Endothelial cell of umbilical vein (primary cell): Measurements from ENCODE around the gene FOXL3. TPM values are rescaled to one million over a fixed set of nuclear protein-coding genes. Genes with fewer than 3 reads are reported as not detected.

Experiments used
- BruUV-seq: library from RNA; stranded (reverse); fragments of 400-500 nt; replicated peaks from 2 replicates; lab custom pipeline; 2021; lab: Mats Ljungman, UMichigan
- CTCF ChIA-PET: fragments of 300-600, 350-600 bp; sonication (Branson Sonifier 250); formaldehyde crosslinking; loops from one replicate; lab custom pipeline; 2021; ENCODE audit warnings: antibody characterized with exemption, inconsistent platforms; lab: Charles Lee
- POLR2A ChIA-PET: fragments of 300-600, 350-600 bp; sonication (Branson Sonifier 250); formaldehyde crosslinking; loops from one replicate; lab custom pipeline; 2021; ENCODE audit warnings: antibody characterized with exemption, inconsistent platforms; lab: Charles Lee
- DNase-seq: peaks from one replicate; pipeline ENCODE4 v3.0.0-alpha.2; 2011; ENCODE audit warnings: low read depth, low spot score
- FAIRE-seq: peaks from 2 replicates; lab custom pipeline; 2011; peaks lifted over from hg19 to GRCh38; lab: Jason Lieb, UNC
- H2AFZ ChIP-seq: 2 replicates; pipeline ENCODE4 v1.6.0; 2012; ENCODE audit warnings: low read depth, low read length, control low read depth, inconsistent platforms
- H3K27ac ChIP-seq: 2 replicates; pipeline ENCODE4 v1.5.1; 2011; ENCODE audit warnings: low read depth, mild to moderate bottlenecking, control low read depth, low read length, moderate library complexity; ENCODE audit not compliant: insufficient read depth
- H3K27me3 ChIP-seq, 2 experiments: 2 replicates each; pipeline versions ENCODE4 v1.6.0 to v1.6.1; 2011; ENCODE audit warnings: low read length in 2 of 2, mixed read lengths in 1 of 2; ENCODE audit not compliant: control insufficient read depth in 2 of 2, insufficient read depth in 2 of 2
- H3K36me3 ChIP-seq, 2 experiments: 2 replicates in 1 of 2; 3 replicates in 1 of 2; pipeline ENCODE4 v1.5.1; 2011; ENCODE audit warnings: low read length in 2 of 2, mild to moderate bottlenecking in 1 of 2, moderate library complexity in 1 of 2; ENCODE audit not compliant: control insufficient read depth in 2 of 2, insufficient read depth in 2 of 2; ENCODE audit errors: extremely low read depth in 1 of 2
- H3K4me1 ChIP-seq: 3 replicates; pipeline ENCODE4 v1.5.1; 2011; ENCODE audit warnings: mild to moderate bottlenecking, low read length; ENCODE audit not compliant: control insufficient read depth, insufficient read depth; ENCODE audit errors: extremely low read depth
- H3K4me2 ChIP-seq: 2 replicates; pipeline ENCODE4 v1.6.1; 2011; ENCODE audit warnings: low read length, control low read depth, mixed read lengths; ENCODE audit not compliant: insufficient read depth
- H3K4me3 ChIP-seq, 3 experiments: fragments of 200-600 bp in 1 of 3; sonication (generic), shearing (Covaris generic) in 1 of 3; replicated peaks in 1 of 3; 2 replicates each; pipeline ENCODE4 v1.5.1; 2011 to 2016; ENCODE audit warnings: control low read depth in 3 of 3, low read length in 3 of 3, mild to moderate bottlenecking in 2 of 3, inconsistent platforms in 1 of 3, low read depth in 1 of 3, moderate library complexity in 1 of 3; ENCODE audit not compliant: insufficient read depth in 1 of 3
- H3K79me2 ChIP-seq: 2 replicates; pipeline ENCODE4 v1.6.0; 2012; ENCODE audit warnings: low read length, inconsistent platforms; ENCODE audit not compliant: control insufficient read depth, insufficient read depth
- H3K9ac ChIP-seq: replicated peaks from 2 replicates; pipeline ENCODE3; 2011; ENCODE audit warnings: low read length, control low read depth; ENCODE audit not compliant: insufficient read depth; ENCODE audit errors: extremely low read depth
- H3K9me1 ChIP-seq: replicated peaks from 3 replicates; pipeline ENCODE4 v1.6.0; 2011; ENCODE audit warnings: mild to moderate bottlenecking, low read length; ENCODE audit not compliant: control insufficient read depth, insufficient read depth; ENCODE audit errors: extremely low read depth
- H3K9me3 ChIP-seq: replicated peaks from 2 replicates; pipeline ENCODE4 v1.5.1; 2012; ENCODE audit warnings: low read length, inconsistent platforms; ENCODE audit not compliant: control insufficient read depth, insufficient read depth
- H4K20me1 ChIP-seq: replicated peaks from 2 replicates; pipeline ENCODE3; 2011; ENCODE audit warnings: mild to moderate bottlenecking, low read length; ENCODE audit not compliant: control insufficient read depth, insufficient read depth; ENCODE audit errors: extremely low read depth
- EZH2 ChIP-seq: IDR thresholded peaks from 2 replicates; pipeline ENCODE4 v1.6.1; 2012; ENCODE audit warnings: borderline replicate concordance, low read depth, mild to moderate bottlenecking, moderate library complexity, low read length, inconsistent platforms; ENCODE audit not compliant: severe bottlenecking
- FOS ChIP-seq: IDR thresholded peaks from 2 replicates; pipeline ENCODE4 v1.6.1; 2011; ENCODE audit warnings: mild to moderate bottlenecking, low read length, moderate library complexity, borderline replicate concordance; ENCODE audit not compliant: insufficient read depth
- GATA2 ChIP-seq: IDR thresholded peaks from 2 replicates; pipeline ENCODE4 v1.7.0; 2011; ENCODE audit warnings: low read depth, mild to moderate bottlenecking, moderate library complexity, mixed read lengths, low read length; ENCODE audit not compliant: insufficient read length, insufficient read depth
- JUN ChIP-seq: IDR thresholded peaks from 2 replicates; pipeline ENCODE4 v1.6.1; 2011; ENCODE audit warnings: borderline replicate concordance, low read depth; ENCODE audit not compliant: insufficient read length, insufficient read depth
- MYC ChIP-seq: IDR thresholded peaks from one replicate; pipeline ENCODE4 v1.6.1; 2011; ENCODE audit warnings: mild to moderate bottlenecking, low read depth, low read length
- POLR2A ChIP-seq: IDR thresholded peaks from 2 replicates; pipeline ENCODE4 v1.6.1; 2012; ENCODE audit warnings: low read depth, mild to moderate bottlenecking, control low read depth, low read length
- POLR2AphosphoS5 ChIP-seq: IDR thresholded peaks from 2 replicates; pipeline ENCODE4 v1.6.1; 2012; ENCODE audit warnings: low read depth, mild to moderate bottlenecking, control low read depth, low read length, moderate library complexity; ENCODE audit not compliant: insufficient read depth
- dilution Hi-C: fragments of 300-500 bp; cut with MboI; formaldehyde crosslinking; loops from one replicate; pipeline ENCODE4 v1.15.0; 2019; ENCODE audit warnings: low sequenced_read_pairs; ENCODE audit not compliant: extremely low pct_ligation_motif_present
- intact Hi-C: fragments of 100-400 bp; cut with micrococcal nuclease; formaldehyde crosslinking; loops from one replicate; pipeline ENCODE4 v1.10.0; 2022
- polyA plus RNA-seq, 4 experiments: library from polyadenylated mRNA; depleted of rRNA in 3 of 4; stranded (reverse) in 3 of 4; unstranded in 1 of 4; fragments of >200 nt; gene quantifications; 2 replicates each; pipeline versions ENCODE4 v1.2.1 to v1.2.3, GENCODE V29; 2011 to 2012; ENCODE audit warnings: missing spikeins in 1 of 4
- total RNA-seq: library from RNA; stranded (reverse); gene quantifications from 2 replicates; pipeline ENCODE4 v1.2.3, GENCODE V29; 2021
- TF ChIP-seq, protein P1 (sequence below): IDR thresholded peaks from 2 replicates; pipeline ENCODE4 v1.6.1; 2011; ENCODE audit not compliant: insufficient read depth, insufficient read length
- TF ChIP-seq, protein P2 (sequence below), 2 donors: IDR thresholded peaks; 1 replicate in 1 of 2; 2 replicates in 1 of 2; pipeline ENCODE4 v1.5.1; 2011; ENCODE audit warnings: low read length in 2 of 2, mild to moderate bottlenecking in 2 of 2, moderate library complexity in 2 of 2, control low read depth in 1 of 2, inconsistent platforms in 1 of 2, low read depth in 1 of 2; ENCODE audit not compliant: insufficient read depth in 1 of 2; ENCODE audit errors: extremely low read depth in 1 of 2

The FOXL3 gene
- total and polyA plus RNA-seq, 2 donors (not counting 3 experiments of a cell fraction or from before 2014, with no cell fraction given): not detected

DNA sequence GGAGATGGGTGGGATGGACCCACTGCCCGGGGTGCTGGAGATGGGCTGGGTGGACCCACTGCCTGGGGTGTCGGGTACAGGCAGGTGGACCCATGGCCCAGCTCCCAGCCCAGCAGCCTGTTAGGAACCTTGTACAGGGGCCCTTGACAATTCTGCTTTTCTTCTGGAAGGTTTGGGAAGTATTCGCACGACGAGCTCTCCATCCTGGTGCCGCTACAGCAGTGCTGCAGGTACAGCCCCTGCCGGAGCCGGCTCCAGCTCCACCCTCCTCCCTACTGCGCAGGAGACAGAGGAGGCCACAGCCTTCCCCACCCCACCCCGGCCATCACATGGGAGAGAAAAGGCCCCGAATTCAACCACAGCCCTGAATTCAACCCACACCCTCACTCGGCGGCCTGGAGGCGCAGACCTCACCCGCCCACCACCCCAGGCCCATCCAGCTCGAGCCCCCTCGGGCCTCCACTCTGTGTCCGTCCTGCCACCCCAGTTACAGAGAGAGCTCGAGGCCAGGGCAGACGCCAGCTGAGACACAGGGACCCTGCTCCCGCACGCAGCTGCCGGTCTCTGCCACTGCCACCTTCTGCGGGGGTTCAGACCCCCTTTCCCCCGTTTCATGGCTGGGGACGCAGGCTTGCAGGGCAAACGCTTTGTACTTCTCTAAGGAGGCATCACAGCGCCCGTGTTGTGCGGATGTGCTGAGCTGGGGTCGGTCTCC lies 31.3 kb upstream of the FOXL3 start:
- ChIA-PET POLR2A (no interaction called here), CTCF (no interaction called here)
- Histone ChIP-seq H3K4me1 (no peaks in the 10 kb centered on the region), H3K79me2 (no peaks in the 10 kb centered on the region), H3K9me3 (no peaks in the 10 kb centered on the region), H4K20me1 (no peaks in the 10 kb centered on the region), H2AFZ (no peak overlapping the region), H3K4me3 (no peak overlapping the region), H3K4me2 (no peak overlapping the region), H3K36me3 (peaks cover 0 to 8% of the 10 kb centered on the region in 2 experiments), H3K27ac (no peak overlapping the region), H3K9me1 (no peaks in the 10 kb centered on the region), H3K9ac (no peak overlapping the region), H3K27me3 (no peaks in the 10 kb centered on the region)
- dilution Hi-C loops (no loop called here), intact Hi-C loops (no loop called here)
- no TSS peak for BruUV-seq
- FAIRE-seq (no peak), DNase-seq (no peak)
- no peak for TF ChIP-seq EZH2
- no peak for TF ChIP-seq GATA2
- TF ChIP-seq POLR2AphosphoS5: no peak
- no peak for TF ChIP-seq JUN
- TF ChIP-seq, protein P1, sequence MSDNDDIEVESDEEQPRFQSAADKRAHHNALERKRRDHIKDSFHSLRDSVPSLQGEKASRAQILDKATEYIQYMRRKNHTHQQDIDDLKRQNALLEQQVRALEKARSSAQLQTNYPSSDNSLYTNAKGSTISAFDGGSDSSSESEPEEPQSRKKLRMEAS: no peak
- TF ChIP-seq FOS: no peak
- TF ChIP-seq, protein P2, sequence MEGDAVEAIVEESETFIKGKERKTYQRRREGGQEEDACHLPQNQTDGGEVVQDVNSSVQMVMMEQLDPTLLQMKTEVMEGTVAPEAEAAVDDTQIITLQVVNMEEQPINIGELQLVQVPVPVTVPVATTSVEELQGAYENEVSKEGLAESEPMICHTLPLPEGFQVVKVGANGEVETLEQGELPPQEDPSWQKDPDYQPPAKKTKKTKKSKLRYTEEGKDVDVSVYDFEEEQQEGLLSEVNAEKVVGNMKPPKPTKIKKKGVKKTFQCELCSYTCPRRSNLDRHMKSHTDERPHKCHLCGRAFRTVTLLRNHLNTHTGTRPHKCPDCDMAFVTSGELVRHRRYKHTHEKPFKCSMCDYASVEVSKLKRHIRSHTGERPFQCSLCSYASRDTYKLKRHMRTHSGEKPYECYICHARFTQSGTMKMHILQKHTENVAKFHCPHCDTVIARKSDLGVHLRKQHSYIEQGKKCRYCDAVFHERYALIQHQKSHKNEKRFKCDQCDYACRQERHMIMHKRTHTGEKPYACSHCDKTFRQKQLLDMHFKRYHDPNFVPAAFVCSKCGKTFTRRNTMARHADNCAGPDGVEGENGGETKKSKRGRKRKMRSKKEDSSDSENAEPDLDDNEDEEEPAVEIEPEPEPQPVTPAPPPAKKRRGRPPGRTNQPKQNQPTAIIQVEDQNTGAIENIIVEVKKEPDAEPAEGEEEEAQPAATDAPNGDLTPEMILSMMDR (IDR thresholded peaks at IDR 0.05; ENCODE audit: extremely low read depth in 1 of 2, insufficient read depth in 1 of 2, low read depth in 1 of 2, low read length in 2 of 2): no peak
- no peak for TF ChIP-seq POLR2A
- no peak for TF ChIP-seq MYC
